ENCODE data around the gene RBPJL.

DNA sequence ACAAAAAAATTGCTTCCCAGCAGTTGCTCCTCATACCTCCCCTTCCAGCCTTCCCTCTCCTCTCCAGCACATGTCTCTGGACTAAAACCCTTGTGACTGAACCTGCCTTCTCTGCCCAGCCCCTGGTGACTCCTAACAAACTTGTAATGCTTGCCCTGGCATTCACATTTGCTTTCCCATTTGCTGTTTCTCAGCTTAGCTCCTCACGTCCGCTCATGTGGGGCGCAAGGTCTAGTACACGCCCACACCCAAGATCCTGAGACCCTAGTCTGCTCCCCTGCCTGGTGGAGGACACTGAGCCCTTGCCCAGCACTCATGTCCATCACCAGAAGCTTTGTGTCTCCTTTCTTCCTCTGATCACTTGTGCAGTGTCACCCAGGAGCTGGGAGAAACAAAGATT, 18.3 kb upstream of the RBPJL start:
- TF ChIP-seq CTCF (IDR thresholded peaks at IDR 0.05; ENCODE audit: low read depth, low read length, missing input control) (no peak), REST (IDR thresholded peaks at IDR 0.05) (no peak)
- TF ChIP-seq, protein P1, sequence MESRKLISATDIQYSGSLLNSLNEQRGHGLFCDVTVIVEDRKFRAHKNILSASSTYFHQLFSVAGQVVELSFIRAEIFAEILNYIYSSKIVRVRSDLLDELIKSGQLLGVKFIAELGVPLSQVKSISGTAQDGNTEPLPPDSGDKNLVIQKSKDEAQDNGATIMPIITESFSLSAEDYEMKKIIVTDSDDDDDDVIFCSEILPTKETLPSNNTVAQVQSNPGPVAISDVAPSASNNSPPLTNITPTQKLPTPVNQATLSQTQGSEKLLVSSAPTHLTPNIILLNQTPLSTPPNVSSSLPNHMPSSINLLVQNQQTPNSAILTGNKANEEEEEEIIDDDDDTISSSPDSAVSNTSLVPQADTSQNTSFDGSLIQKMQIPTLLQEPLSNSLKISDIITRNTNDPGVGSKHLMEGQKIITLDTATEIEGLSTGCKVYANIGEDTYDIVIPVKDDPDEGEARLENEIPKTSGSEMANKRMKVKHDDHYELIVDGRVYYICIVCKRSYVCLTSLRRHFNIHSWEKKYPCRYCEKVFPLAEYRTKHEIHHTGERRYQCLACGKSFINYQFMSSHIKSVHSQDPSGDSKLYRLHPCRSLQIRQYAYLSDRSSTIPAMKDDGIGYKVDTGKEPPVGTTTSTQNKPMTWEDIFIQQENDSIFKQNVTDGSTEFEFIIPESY (IDR thresholded peaks at IDR 0.05) = no peak
- TF ChIP-seq, protein P2, sequence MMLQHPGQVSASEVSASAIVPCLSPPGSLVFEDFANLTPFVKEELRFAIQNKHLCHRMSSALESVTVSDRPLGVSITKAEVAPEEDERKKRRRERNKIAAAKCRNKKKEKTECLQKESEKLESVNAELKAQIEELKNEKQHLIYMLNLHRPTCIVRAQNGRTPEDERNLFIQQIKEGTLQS (IDR thresholded peaks at IDR 0.05) = no peak
